Sigmoid colon (tissue), 7 donors: ENCODE data around the gene EPHX1. TPM values are rescaled to one million over a fixed set of nuclear protein-coding genes. Genes with fewer than 3 reads are reported as not detected.

Experiments used
- DNase-seq: peaks from one replicate; pipeline ENCODE4 v3.0.0-alpha.2; 2019
- H3K27ac ChIP-seq, 4 donors: fragments of 200-600 bp; sonication (generic); one replicate each; pipeline ENCODE4 v1.5.1; 2016 to 2019; ENCODE audit warnings: mild to moderate bottlenecking in 1 of 4
- H3K27me3 ChIP-seq, 3 donors: fragments of 200-600 bp; sonication (generic); one replicate each; pipeline ENCODE4 v1.5.1; 2019; ENCODE audit warnings: mild to moderate bottlenecking in 1 of 3
- H3K36me3 ChIP-seq, 4 donors: fragments of 200-600 bp; sonication (generic); one replicate each; pipeline ENCODE4 v1.5.1; 2016 to 2019
- H3K4me1 ChIP-seq, 4 donors: fragments of 200-600 bp; sonication (generic); one replicate each; pipeline ENCODE4 v1.5.1; 2017 to 2019
- H3K4me3 ChIP-seq, 4 donors: fragments of 200-600 bp; sonication (generic); one replicate each; pipeline ENCODE4 v1.5.1; 2017 to 2019; ENCODE audit warnings: mild to moderate bottlenecking in 2 of 4, moderate library complexity in 1 of 4
- H3K9me3 ChIP-seq, 4 donors: fragments of 200-600 bp in 3 of 4; sonication (generic) in 3 of 4; one replicate each; pipeline versions ENCODE4 v1.5.1 to v1.6.1; 2013 to 2019
- EP300 ChIP-seq, 4 donors: sonication (generic); formaldehyde crosslinking; IDR thresholded peaks; one replicate each; pipeline ENCODE4 v1.6.1; 2017; ENCODE audit warnings: antibody characterized with exemption in 4 of 4
- POLR2A ChIP-seq, 2 donors: fragments of 450-650 bp; IDR thresholded peaks; one replicate each; pipeline ENCODE4 v1.6.1; 2016; ENCODE audit warnings: antibody characterized with exemption in 2 of 2, mild to moderate bottlenecking in 2 of 2, moderate library complexity in 2 of 2
- POLR2AphosphoS5 ChIP-seq, 4 donors: sonication (generic); formaldehyde crosslinking; IDR thresholded peaks; one replicate each; pipeline ENCODE4 v1.6.1; 2017; ENCODE audit warnings: antibody characterized with exemption in 4 of 4
- WGBS, 2 donors: extraction: QIAGEN DNeasy Blood & Tissue Kit; methylation state at CpG; one replicate each; pipeline ENCODE4 v1.1.7; 2013; 5-methylcytosine and 5-hydroxymethylcytosine counted together
- intact Hi-C: fragments of 100-400 bp; cut with DNase I; formaldehyde crosslinking; loops from one replicate; pipeline ENCODE4 v1.15.1; 2023
- polyA plus RNA-seq, 3 donors: library from polyadenylated mRNA; stranded (reverse); fragments of 200-250 nt; gene quantifications; one replicate each; pipeline ENCODE4 v1.2.3, GENCODE V29; 2013
- total RNA-seq, 4 donors: library from RNA; depleted of rRNA; stranded (reverse); fragments of >200 nt; gene quantifications; one replicate each; pipeline ENCODE4 v1.1.0, GENCODE V29; 2016
- TF ChIP-seq, protein P1 (sequence below), 4 experiments: fragments of 450-650 bp in 3 of 4; fragments of 200-600 bp in 1 of 4; IDR thresholded peaks; one replicate each; pipeline ENCODE4 v1.5.1; 2016 to 2019; ENCODE audit warnings: antibody characterized with exemption in 4 of 4, mild to moderate bottlenecking in 3 of 4, moderate library complexity in 2 of 4
- donor health status: healthy with polysubstance abuse.
- donor health status: Bipolar disorder and iron deficiency.
- donor health status: healthy.

Gene EPHX1
- total and polyA plus RNA-seq, 7 donors: 6.9 to 78.9 (median 43.6) TPM

DNA sequence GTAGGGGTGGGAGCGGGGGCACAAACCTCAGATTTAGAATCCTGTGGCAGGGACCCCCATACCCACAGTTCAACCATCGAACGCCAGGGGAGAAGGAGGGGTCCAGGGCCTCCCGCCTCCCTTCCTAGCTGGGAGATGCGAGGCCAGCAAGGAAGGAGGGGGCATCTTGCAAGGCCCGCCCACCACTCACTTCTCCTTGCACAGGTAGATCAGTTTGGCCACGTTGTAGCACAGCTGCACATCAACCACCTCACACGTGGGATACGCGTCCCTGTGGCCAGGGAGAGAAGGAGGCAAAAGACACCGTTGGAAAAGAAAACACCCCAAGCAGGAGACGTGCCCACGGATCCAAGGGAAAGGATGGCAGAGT, 52.6 kb downstream of the EPHX1 start:
- peaks cover 0 to 21% (median 19%) of the 10 kb centered on the region in 4 donors for H3K4me1 ChIP-seq
- WGBS, 2 donors: 88 to 93% methylated on average over 13 of the region's 13 CpGs
- DNase-seq: no peak
- peak overlapping the region in 3 of 4 donors; percentile 67 to 85 (median 75) for H3K27ac ChIP-seq
- H3K27me3 ChIP-seq: no peaks in the 10 kb centered on the region
- H3K36me3 ChIP-seq: peaks cover 19 to 83% (median 30%) of the 10 kb centered on the region in 4 donors
- intact Hi-C loops: no loop called here
- H3K9me3 ChIP-seq: no peaks in the 10 kb centered on the region
- TF ChIP-seq POLR2A (IDR thresholded peaks at IDR 0.05): no peak
- TF ChIP-seq, protein P1, sequence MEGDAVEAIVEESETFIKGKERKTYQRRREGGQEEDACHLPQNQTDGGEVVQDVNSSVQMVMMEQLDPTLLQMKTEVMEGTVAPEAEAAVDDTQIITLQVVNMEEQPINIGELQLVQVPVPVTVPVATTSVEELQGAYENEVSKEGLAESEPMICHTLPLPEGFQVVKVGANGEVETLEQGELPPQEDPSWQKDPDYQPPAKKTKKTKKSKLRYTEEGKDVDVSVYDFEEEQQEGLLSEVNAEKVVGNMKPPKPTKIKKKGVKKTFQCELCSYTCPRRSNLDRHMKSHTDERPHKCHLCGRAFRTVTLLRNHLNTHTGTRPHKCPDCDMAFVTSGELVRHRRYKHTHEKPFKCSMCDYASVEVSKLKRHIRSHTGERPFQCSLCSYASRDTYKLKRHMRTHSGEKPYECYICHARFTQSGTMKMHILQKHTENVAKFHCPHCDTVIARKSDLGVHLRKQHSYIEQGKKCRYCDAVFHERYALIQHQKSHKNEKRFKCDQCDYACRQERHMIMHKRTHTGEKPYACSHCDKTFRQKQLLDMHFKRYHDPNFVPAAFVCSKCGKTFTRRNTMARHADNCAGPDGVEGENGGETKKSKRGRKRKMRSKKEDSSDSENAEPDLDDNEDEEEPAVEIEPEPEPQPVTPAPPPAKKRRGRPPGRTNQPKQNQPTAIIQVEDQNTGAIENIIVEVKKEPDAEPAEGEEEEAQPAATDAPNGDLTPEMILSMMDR (IDR thresholded peaks at IDR 0.05): no peak
- TF ChIP-seq POLR2AphosphoS5 (IDR thresholded peaks at IDR 0.05): no peak
- no peak for TF ChIP-seq EP300 (IDR thresholded peaks at IDR 0.05)
- H3K4me3 ChIP-seq: no peak overlapping the region

DNA sequence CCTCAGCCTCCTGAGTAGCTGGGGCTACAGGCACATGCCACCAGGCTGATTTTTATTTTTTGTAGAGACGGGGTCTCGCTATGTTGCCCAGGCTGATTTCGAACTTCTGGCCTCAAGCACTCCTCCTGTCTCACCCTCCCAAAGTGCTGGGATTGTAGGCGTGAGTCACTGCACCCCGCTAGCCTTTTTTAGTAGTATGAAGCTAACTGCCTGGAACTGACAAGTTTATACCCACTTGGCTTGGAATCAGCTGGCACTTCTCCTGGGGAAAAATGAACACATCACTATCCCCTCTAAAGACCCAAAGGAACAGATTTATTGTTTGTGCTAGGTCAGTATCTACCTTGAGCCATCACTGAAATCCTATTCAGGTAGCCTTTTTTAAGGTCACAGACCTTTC, 53.2 kb downstream of the EPHX1 start:
- H3K4me3 ChIP-seq: no peak overlapping the region
- H3K9me3 ChIP-seq: no peaks in the 10 kb centered on the region
- H3K27ac ChIP-seq: peak overlapping the region; percentile 63 to 85 (median 71)
- peaks cover 19 to 83% (median 30%) of the 10 kb centered on the region in 4 donors for H3K36me3 ChIP-seq
- DNase-seq: peak; percentile 81
- peaks cover 0 to 21% (median 19%) of the 10 kb centered on the region in 4 donors for H3K4me1 ChIP-seq
- intact Hi-C loops: no loop called here
- no peaks in the 10 kb centered on the region for H3K27me3 ChIP-seq
- TF ChIP-seq, protein P1 (IDR thresholded peaks at IDR 0.05): no peak
- TF ChIP-seq POLR2AphosphoS5 (IDR thresholded peaks at IDR 0.05): peak in 2 of 4 donors; percentile 16 to 51
- TF ChIP-seq EP300 (IDR thresholded peaks at IDR 0.05): peak in 1 of 4 donors; percentile 32
- no peak for TF ChIP-seq POLR2A (IDR thresholded peaks at IDR 0.05)
- 86 to 90% methylated on average over 5 of the region's 5 CpGs for WGBS, 2 donors

DNA sequence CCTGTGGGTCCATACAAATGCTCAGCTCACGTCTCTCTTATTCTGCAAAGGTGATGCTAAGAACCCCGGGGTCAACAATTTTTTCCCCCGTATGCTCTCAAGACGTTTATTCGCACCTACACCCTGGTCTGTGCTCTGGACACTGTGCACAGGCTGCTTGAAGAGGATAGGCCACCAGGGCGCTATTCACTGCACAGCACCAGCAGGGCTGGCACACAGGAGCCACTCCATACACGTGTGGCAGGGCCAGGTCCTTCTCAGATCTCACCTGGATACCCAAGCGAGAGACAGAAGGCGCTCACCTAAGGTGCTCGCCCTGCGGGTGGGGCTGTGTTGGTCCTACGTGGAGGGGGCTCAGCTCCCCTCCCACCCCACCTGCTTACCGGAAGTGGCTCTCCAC, 55.6 kb downstream of the EPHX1 start:
- H3K36me3 ChIP-seq: peaks cover 19 to 84% (median 29%) of the 10 kb centered on the region in 4 donors
- WGBS, 2 donors: 73 to 79% methylated on average over 13 of the region's 13 CpGs
- H3K4me3 ChIP-seq: no peak overlapping the region
- no peaks in the 10 kb centered on the region for H3K27me3 ChIP-seq
- DNase-seq: no peak
- H3K27ac ChIP-seq: peak overlapping the region in 2 of 4 donors; percentile 9 to 13
- H3K9me3 ChIP-seq: no peaks in the 10 kb centered on the region
- intact Hi-C loops: no loop called here
- H3K4me1 ChIP-seq: peaks cover 0 to 21% (median 19%) of the 10 kb centered on the region in 4 donors
- TF ChIP-seq POLR2A (IDR thresholded peaks at IDR 0.05) (no peak), POLR2AphosphoS5 (IDR thresholded peaks at IDR 0.05) (no peak), EP300 (IDR thresholded peaks at IDR 0.05) (no peak)
- TF ChIP-seq, protein P1 (IDR thresholded peaks at IDR 0.05): no peak

DNA sequence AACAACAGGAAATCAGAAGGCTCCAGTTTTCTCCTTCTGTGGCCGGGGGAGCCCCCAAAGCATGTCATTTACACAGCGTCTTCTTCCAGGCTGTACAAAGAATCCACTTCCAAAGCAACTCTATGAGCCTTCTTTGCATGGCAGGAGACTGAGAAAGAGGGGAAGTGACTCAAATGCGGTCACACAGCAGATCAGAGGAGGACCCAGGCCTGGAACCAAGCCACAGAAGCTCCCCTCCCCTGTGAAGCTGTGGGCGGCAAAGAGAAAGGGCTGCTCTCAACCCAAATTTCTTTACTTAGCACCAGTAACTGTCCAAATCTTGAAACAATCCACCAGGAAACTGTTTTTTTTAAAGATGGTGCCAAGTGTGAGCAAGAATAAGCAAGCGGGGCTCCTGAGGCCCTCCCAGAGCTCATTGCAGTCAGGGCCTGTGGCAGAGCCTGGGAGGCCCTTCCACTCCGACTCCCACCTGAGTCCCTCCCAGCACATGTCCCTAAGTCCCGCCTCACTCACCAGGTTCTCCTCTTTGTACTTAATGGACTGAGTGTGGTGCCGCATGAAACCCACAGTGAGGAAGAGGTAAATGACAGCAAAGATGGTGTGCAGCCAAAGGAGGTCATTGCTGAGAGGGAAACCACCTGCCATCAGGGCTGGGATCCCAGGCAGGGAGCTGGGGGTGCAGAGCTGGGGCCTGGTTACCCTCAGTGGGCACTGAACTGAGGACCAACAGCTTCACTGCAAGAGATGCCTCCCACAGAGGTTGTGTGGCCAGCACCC, 56.3 kb downstream of the EPHX1 start:
- WGBS, 2 donors: 67 to 83% methylated on average over 8 of the region's 8 CpGs
- peak overlapping the region in 3 of 4 donors; percentile 9 to 13 (median 9) for H3K27ac ChIP-seq
- intact Hi-C loops: no loop called here

More for the DNA sequence above, 56.3 kb downstream of the EPHX1 start:
- DNase-seq: no peak
- no peaks in the 10 kb centered on the region for H3K27me3 ChIP-seq
- no peak overlapping the region for H3K4me3 ChIP-seq
- H3K36me3 ChIP-seq: peaks cover 14 to 84% (median 25%) of the 10 kb centered on the region in 4 donors
- H3K4me1 ChIP-seq: peaks cover 0 to 21% (median 19%) of the 10 kb centered on the region in 4 donors
- TF ChIP-seq, protein P1 (IDR thresholded peaks at IDR 0.05): no peak
- TF ChIP-seq POLR2A (IDR thresholded peaks at IDR 0.05): no peak
- no peak for TF ChIP-seq EP300 (IDR thresholded peaks at IDR 0.05)
- TF ChIP-seq POLR2AphosphoS5 (IDR thresholded peaks at IDR 0.05): no peak
- H3K9me3 ChIP-seq: no peaks in the 10 kb centered on the region
